ENCODE data around the gene FAAP20. TPM values are rescaled to one million over a fixed set of nuclear protein-coding genes. Genes with fewer than 3 reads are reported as not detected.

FAAP20 gene
- total RNA-seq, 4 donors from 2014 or later: 16.5 to 31.2 (median 25.4) TPM

- Histone ChIP-seq H3K4me1 (peaks cover 6 to 43% (median 14%) of the 10 kb centered on the region in 4 donors), H3K27ac (peak overlapping the region; percentile 72 to 91 (median 80)), H3K36me3 (no peaks in the 10 kb centered on the region), H3K4me3 (peak overlapping the region; percentile 2 to 35 (median 18)), H3K27me3 (no peaks in the 10 kb centered on the region), H3K9me3 (no peaks in the 10 kb centered on the region)
- TF ChIP-seq, protein P1, sequence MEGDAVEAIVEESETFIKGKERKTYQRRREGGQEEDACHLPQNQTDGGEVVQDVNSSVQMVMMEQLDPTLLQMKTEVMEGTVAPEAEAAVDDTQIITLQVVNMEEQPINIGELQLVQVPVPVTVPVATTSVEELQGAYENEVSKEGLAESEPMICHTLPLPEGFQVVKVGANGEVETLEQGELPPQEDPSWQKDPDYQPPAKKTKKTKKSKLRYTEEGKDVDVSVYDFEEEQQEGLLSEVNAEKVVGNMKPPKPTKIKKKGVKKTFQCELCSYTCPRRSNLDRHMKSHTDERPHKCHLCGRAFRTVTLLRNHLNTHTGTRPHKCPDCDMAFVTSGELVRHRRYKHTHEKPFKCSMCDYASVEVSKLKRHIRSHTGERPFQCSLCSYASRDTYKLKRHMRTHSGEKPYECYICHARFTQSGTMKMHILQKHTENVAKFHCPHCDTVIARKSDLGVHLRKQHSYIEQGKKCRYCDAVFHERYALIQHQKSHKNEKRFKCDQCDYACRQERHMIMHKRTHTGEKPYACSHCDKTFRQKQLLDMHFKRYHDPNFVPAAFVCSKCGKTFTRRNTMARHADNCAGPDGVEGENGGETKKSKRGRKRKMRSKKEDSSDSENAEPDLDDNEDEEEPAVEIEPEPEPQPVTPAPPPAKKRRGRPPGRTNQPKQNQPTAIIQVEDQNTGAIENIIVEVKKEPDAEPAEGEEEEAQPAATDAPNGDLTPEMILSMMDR (IDR thresholded peaks at IDR 0.05): peak in 5 of 6 experiments; percentile 9 to 65 (median 41)
- no peak for TF ChIP-seq POLR2A (IDR thresholded peaks at IDR 0.05)
- peak; percentile 54 to 92 (median 91) for DNase-seq
Observed at GRCh38 chr1:2212532-2213491, 18.2 kb upstream of the FAAP20 start.

- peak overlapping the region in 3 of 4 donors; percentile 18 to 35 (median 19) for H3K4me3 ChIP-seq
- no peaks in the 10 kb centered on the region for H3K9me3 ChIP-seq
- H3K27ac ChIP-seq: peak overlapping the region; percentile 72 to 91 (median 80)
- TF ChIP-seq, protein P1 (IDR thresholded peaks at IDR 0.05): no peak
- TF ChIP-seq POLR2A (IDR thresholded peaks at IDR 0.05): no peak
- H3K36me3 ChIP-seq: no peaks in the 10 kb centered on the region
- no peaks in the 10 kb centered on the region for H3K27me3 ChIP-seq
- peaks cover 6 to 43% (median 14%) of the 10 kb centered on the region in 4 donors for H3K4me1 ChIP-seq
- DNase-seq: no peak
Observed at GRCh38 chr1:2212274-2212531, 17.6 kb upstream of the FAAP20 start.

DNA sequence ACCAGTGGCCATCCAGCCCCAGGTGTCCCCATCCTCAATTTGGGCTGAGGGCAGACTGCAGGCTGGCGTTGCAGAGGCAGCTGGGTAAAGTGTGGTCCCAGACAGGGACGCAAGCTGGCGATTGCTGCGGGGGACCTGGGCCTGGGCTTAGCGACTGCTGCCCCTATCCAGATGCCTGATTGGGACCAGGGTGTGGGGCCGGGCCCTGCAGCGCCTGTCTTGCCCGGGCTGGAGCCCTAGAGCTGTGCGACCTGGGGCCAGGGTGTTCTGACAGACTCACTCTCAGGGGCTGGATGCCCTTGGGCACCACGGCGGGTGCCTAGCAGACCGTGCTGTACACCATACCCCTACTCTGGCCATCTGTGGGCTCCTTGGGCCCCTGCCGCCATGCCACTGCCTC lies 16.2 kb upstream of the FAAP20 start:
- no peak for DNase-seq
- no peak overlapping the region for H3K27ac ChIP-seq

DNA sequence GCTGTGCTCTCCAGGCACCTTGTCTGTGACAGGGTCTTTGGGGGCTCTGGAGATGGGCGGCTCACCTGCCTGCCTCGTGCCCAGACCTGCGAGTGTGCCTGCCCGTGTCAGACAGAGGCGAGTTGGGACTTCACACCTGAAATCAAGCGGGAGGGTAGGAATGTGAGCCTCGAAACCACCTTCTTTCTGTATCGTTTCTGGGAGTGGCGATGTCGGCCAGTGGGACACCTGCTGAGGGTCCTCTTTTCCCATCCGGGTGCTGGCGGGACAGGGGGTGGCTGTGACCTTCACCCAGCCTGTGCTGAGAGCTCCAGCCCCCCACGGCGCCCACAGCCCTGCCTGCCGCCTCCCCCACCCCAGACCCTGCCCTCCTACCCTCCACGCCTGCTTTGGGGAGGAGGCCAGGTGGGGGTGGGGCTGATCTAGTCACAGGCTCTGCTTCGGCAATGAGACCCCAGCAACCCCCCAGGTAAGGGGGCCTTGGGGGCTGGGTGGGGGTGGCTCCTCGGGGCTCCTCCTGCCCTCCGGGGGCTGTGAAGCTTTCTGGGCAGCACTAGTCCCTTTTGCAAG lies 15.6 kb upstream of the FAAP20 start:
- no peak overlapping the region for H3K4me3 ChIP-seq
- no peak for TF ChIP-seq POLR2A (IDR thresholded peaks at IDR 0.05)
- TF ChIP-seq, protein P1 (IDR thresholded peaks at IDR 0.05): no peak
- H3K27me3 ChIP-seq: no peaks in the 10 kb centered on the region
- peak overlapping the region in 1 of 4 donors; percentile 81 for H3K27ac ChIP-seq
- peaks cover 6 to 53% (median 20%) of the 10 kb centered on the region in 4 donors for H3K4me1 ChIP-seq
- no peaks in the 10 kb centered on the region for H3K36me3 ChIP-seq
- no peaks in the 10 kb centered on the region for H3K9me3 ChIP-seq
- no peak for DNase-seq

More for the DNA sequence above, 16.2 kb upstream of the FAAP20 start:
- no peaks in the 10 kb centered on the region for H3K36me3 ChIP-seq
- peaks cover 6 to 48% (median 15%) of the 10 kb centered on the region in 4 donors for H3K4me1 ChIP-seq
- H3K27me3 ChIP-seq: no peaks in the 10 kb centered on the region
- TF ChIP-seq, protein P1 (IDR thresholded peaks at IDR 0.05): no peak
- H3K4me3 ChIP-seq: no peak overlapping the region
- H3K9me3 ChIP-seq: no peaks in the 10 kb centered on the region

DNA sequence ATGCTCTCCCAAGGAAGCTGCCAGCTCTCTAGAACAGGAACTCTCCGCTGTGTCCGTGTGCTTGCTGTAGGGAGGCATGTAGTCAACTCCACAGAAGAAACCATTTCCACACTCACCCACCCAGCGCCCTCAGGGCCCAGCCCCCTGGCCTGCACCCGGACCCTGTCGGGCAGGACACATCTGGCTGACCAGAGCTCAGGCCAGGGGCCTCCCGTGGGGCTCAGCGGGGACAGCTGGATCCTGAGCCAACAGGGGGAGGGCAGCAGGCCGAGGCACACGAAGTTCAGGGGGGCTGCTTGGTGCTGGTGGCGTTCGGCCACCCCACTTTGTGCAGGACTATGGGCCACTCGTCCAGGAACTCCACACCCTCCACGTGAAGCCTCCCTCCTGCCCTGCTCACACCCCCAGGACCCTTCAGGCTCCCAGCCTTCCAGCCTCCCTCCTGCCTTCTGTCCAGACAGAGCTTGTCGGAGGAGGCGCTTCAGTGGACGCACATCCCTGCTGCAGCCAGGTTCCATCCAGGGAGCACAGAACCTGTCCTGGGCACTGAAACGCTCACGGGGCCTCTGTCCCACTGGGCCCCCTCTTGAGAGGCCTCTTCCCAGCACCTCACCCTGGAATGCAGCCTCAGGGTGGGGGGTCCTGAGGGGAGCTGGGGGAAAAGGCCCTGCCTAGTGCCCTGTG lies 15.0 kb upstream of the FAAP20 start:
- Histone ChIP-seq H3K36me3 (no peaks in the 10 kb centered on the region), H3K27ac (peak overlapping the region in 3 of 4 donors; percentile 41 to 81 (median 55)), H3K4me1 (peaks cover 6 to 47% (median 20%) of the 10 kb centered on the region in 4 donors), H3K4me3 (no peak overlapping the region), H3K27me3 (no peaks in the 10 kb centered on the region), H3K9me3 (no peaks in the 10 kb centered on the region)
- TF ChIP-seq, protein P1 (IDR thresholded peaks at IDR 0.05): no peak
- no peak for DNase-seq

Measured in Peyer's patch (tissue), 4 donors.